Measurements from ENCODE around the gene AK3.
"Not testable (repeated sequence)": the region's sequence is repeated elsewhere in the genome, so short reads cannot be mapped to it uniquely, and the experiment has no call there.

AK3 gene

GRCh38 chr9:4762886-4763541 lies 22.0 kb upstream of the AK3 start:
- DNase-seq (ENCODE audit: low read depth in 1 of 2, low spot score in 1 of 2): peak; percentile 80 to 83
- peak; percentile 64; the same call in 1 of the 2 replicates for TF ChIP-seq SPI1 (IDR thresholded peaks at IDR 0.05; ENCODE audit: borderline replicate concordance, low read depth)
- TF ChIP-seq, protein P1, sequence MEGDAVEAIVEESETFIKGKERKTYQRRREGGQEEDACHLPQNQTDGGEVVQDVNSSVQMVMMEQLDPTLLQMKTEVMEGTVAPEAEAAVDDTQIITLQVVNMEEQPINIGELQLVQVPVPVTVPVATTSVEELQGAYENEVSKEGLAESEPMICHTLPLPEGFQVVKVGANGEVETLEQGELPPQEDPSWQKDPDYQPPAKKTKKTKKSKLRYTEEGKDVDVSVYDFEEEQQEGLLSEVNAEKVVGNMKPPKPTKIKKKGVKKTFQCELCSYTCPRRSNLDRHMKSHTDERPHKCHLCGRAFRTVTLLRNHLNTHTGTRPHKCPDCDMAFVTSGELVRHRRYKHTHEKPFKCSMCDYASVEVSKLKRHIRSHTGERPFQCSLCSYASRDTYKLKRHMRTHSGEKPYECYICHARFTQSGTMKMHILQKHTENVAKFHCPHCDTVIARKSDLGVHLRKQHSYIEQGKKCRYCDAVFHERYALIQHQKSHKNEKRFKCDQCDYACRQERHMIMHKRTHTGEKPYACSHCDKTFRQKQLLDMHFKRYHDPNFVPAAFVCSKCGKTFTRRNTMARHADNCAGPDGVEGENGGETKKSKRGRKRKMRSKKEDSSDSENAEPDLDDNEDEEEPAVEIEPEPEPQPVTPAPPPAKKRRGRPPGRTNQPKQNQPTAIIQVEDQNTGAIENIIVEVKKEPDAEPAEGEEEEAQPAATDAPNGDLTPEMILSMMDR (IDR thresholded peaks at IDR 0.05; ENCODE audit: insufficient read depth, low read length): no peak
- Histone ChIP-seq H3K27me3 (ENCODE audit: insufficient read depth, poor library complexity, severe bottlenecking) (no peaks in the 10 kb centered on the region), H3K4me3 (replicated peaks; ENCODE audit: insufficient read depth, low read length) (peak overlapping the region; percentile 31), H3K27ac (replicated peaks) (peak overlapping the region; percentile 41)

DNA sequence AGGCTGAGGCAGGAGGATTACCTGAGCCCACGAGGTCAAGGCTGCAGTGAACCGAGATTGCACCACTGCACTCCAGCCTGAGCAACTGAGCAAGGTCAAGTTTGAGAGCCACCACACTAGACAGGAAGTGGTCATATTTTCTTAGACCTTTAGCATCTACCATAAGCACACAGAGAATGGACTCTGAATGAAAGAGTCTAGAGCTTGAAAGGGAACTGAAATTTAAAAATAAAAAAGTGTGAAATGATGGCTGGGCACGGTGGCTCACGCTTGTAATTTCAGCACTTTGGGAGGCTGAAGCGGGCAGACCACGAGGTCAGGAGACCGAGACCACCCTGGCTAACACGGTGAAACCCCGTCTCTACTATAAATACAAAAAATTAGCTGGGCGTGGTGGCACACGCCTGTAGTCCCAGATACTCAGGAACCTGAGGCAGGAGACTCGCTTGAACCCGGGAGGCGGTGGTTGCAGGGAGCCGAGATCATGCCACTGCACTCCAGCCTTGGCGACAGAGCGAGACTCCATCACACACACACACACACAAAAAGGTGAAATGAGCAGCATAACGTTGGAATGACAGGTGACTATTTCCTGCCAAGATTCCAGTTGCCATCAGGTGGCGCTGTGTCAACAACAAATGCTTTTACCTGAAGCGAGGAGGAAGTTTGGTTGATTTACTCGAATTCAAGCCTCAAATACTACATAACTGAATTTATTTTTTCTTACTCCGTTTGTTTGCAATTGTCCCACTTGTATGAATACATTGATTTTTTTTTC lies 21.3 kb upstream of the AK3 start:
- Histone ChIP-seq H3K4me3 (replicated peaks; ENCODE audit: insufficient read depth, low read length) (peak overlapping the region; percentile 31), H3K27ac (replicated peaks) (peak overlapping the region; percentile 41), H3K27me3 (ENCODE audit: insufficient read depth, poor library complexity, severe bottlenecking) (no peaks in the 10 kb centered on the region)
- peak; percentile 44 to 80 for DNase-seq (ENCODE audit: low read depth in 1 of 2, low spot score in 1 of 2)
- TF ChIP-seq POLR2AphosphoS5 (IDR thresholded peaks at IDR 0.05; ENCODE audit: low read depth) (no peak), SPI1 (IDR thresholded peaks at IDR 0.05; ENCODE audit: borderline replicate concordance, low read depth) (no peak)
- TF ChIP-seq, protein P1 (IDR thresholded peaks at IDR 0.05; ENCODE audit: insufficient read depth, low read length): peak; percentile 58

DNA sequence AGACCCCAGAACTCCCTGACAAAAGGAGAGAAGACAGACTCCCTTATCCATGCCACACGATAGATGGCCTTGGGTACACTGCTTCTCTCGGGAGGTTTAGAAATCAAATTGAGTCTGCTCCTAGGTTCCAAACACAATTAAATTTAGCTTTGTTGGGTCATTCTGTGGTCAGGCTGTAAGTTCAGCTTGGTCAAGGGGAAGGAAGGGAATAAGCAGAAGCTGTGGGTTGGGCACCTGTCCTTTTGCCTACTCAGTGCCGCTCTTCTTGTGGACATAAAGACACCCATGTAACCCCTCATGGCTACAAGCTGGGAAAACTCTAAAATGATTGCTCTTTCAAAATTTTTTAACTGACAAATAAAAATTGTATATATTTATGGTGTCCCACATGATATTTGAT lies 19.1 kb upstream of the AK3 start:
- Histone ChIP-seq H3K27me3 (ENCODE audit: insufficient read depth, poor library complexity, severe bottlenecking) (no peaks in the 10 kb centered on the region), H3K27ac (replicated peaks) (no peak overlapping the region), H3K4me3 (replicated peaks; ENCODE audit: insufficient read depth, low read length) (no peak overlapping the region)
- TF ChIP-seq REST (IDR thresholded peaks at IDR 0.05; ENCODE audit: insufficient replicate concordance, low read depth) (no peak), SPI1 (IDR thresholded peaks at IDR 0.05; ENCODE audit: borderline replicate concordance, low read depth) (peak; percentile 9; the same call in 1 of the 2 replicates)
- DNase-seq (ENCODE audit: low read depth in 1 of 2, low spot score in 1 of 2): peak; percentile 61 to 62

- H3K27me3 ChIP-seq (ENCODE audit: insufficient read depth, poor library complexity, severe bottlenecking): no peaks in the 10 kb centered on the region
- no peak overlapping the region for H3K27ac ChIP-seq (replicated peaks)
- no peak for TF ChIP-seq POLR2AphosphoS5 (IDR thresholded peaks at IDR 0.05; ENCODE audit: low read depth)
- no peak for TF ChIP-seq GABPA (IDR thresholded peaks at IDR 0.05; ENCODE audit: low read depth)
- no peak for DNase-seq (ENCODE audit: low read depth in 1 of 2, low spot score in 1 of 2)
- H3K4me3 ChIP-seq (replicated peaks; ENCODE audit: insufficient read depth, low read length): no peak overlapping the region
These were observed 15.4 kb upstream of the AK3 start for GRCh38 chr9:4756420-4756819.

- no peak for DNase-seq (ENCODE audit: low read depth in 1 of 2, low spot score in 1 of 2)
- no peak for TF ChIP-seq SPI1 (IDR thresholded peaks at IDR 0.05; ENCODE audit: borderline replicate concordance, low read depth)
- TF ChIP-seq, protein P1 (IDR thresholded peaks at IDR 0.05; ENCODE audit: insufficient read depth, low read length): no peak
- TF ChIP-seq REST (IDR thresholded peaks at IDR 0.05; ENCODE audit: insufficient replicate concordance, low read depth): no peak
- TF ChIP-seq GABPA (IDR thresholded peaks at IDR 0.05; ENCODE audit: low read depth): no peak
- no peak for TF ChIP-seq POLR2AphosphoS5 (IDR thresholded peaks at IDR 0.05; ENCODE audit: low read depth)
- H3K4me3 ChIP-seq (replicated peaks; ENCODE audit: insufficient read depth, low read length): no peak overlapping the region
These were observed 14.1 kb upstream of the AK3 start for GRCh38 chr9:4755026-4755609.

GRCh38 chr9:4754530-4754929 lies 13.5 kb upstream of the AK3 start:
- H3K27ac ChIP-seq (replicated peaks); H3K4me3 ChIP-seq (replicated peaks; ENCODE audit: insufficient read depth, low read length); H3K27me3 ChIP-seq (ENCODE audit: insufficient read depth, poor library complexity, severe bottlenecking); DNase-seq (ENCODE audit: low read depth in 1 of 2, low spot score in 1 of 2): not testable (repeated sequence)

More at GRCh38 chr9:4755026-4755609, 14.1 kb upstream of the AK3 start:
- no peak overlapping the region for H3K27ac ChIP-seq (replicated peaks)
- no peaks in the 10 kb centered on the region for H3K27me3 ChIP-seq (ENCODE audit: insufficient read depth, poor library complexity, severe bottlenecking)
